Endodermal cell (in vitro differentiated cells): ENCODE measurements around the gene GPD2. TPM values are rescaled to one million over a fixed set of nuclear protein-coding genes. Genes with fewer than 3 reads are reported as not detected.
A peak's percentile ranks its signal among the peaks of the same experiment; 100 is the strongest.

Experiments used
- DNase-seq: peaks from one replicate; pipeline ENCODE4 v3.0.0-alpha.2; 2017
- H3K27ac ChIP-seq: 2 replicates; pipeline ENCODE4 v1.5.1; 2013; ENCODE audit warnings: mild to moderate bottlenecking, low read depth, low read length, moderate library complexity
- H3K27me3 ChIP-seq: 2 replicates; pipeline ENCODE4 v1.6.1; 2013; ENCODE audit warnings: mild to moderate bottlenecking, low read length, moderate library complexity; ENCODE audit not compliant: insufficient read depth, control insufficient read depth, poor library complexity, severe bottlenecking
- H3K36me3 ChIP-seq: 2 replicates; pipeline ENCODE4 v1.7.0; 2013; ENCODE audit warnings: mild to moderate bottlenecking, low read length, moderate library complexity; ENCODE audit not compliant: control insufficient read depth, insufficient read depth
- H3K4me1 ChIP-seq: one replicate; pipeline ENCODE4 v1.7.0; 2013; ENCODE audit warnings: low read length; ENCODE audit not compliant: control insufficient read depth, insufficient read depth
- H3K4me3 ChIP-seq: 2 replicates; pipeline ENCODE4 v1.5.1; 2013; ENCODE audit warnings: mild to moderate bottlenecking, low read length, moderate library complexity
- H3K9ac ChIP-seq: 2 replicates; pipeline ENCODE4 v1.6.1; 2013; ENCODE audit warnings: mild to moderate bottlenecking, low read length, moderate library complexity; ENCODE audit not compliant: poor library complexity, severe bottlenecking; ENCODE audit errors: extremely low read depth
- H3K9me3 ChIP-seq: 2 replicates; pipeline ENCODE4 v1.6.1; 2013; ENCODE audit warnings: mild to moderate bottlenecking, low read length, moderate library complexity; ENCODE audit not compliant: control insufficient read depth
- H3K27ac Mint-ChIP-seq: 2 replicates; pipeline ENCODE4 v1.8.0; 2020; ENCODE audit warnings: mixed read lengths
- H3K27me3 Mint-ChIP-seq: 2 replicates; pipeline ENCODE4 v1.8.0; 2021; ENCODE audit warnings: mild to moderate bottlenecking, mixed read lengths; ENCODE audit not compliant: insufficient read depth
- H3K36me3 Mint-ChIP-seq: 2 replicates; pipeline ENCODE4 v1.8.0; 2020; ENCODE audit warnings: low read depth, mixed read lengths
- H3K4me1 Mint-ChIP-seq: 2 replicates; pipeline ENCODE4 v1.8.0; 2020; ENCODE audit warnings: mixed read lengths
- H3K4me3 Mint-ChIP-seq: 2 replicates; pipeline ENCODE4 v1.8.0; 2020; ENCODE audit warnings: mild to moderate bottlenecking, moderate library complexity, mixed read lengths
- H3K9me3 Mint-ChIP-seq: 2 replicates; pipeline ENCODE4 v1.8.0; 2020; ENCODE audit warnings: mild to moderate bottlenecking, mixed read lengths
- WGBS, 2 experiments: methylation state at CpG; one replicate each; pipeline versions ENCODE4 v1.1.5 to v1.1.7; 2013; ENCODE audit warnings: missing lambda C conversion rate in 2 of 2, mixed read lengths in 1 of 2; ENCODE audit not compliant: insufficient coverage in 1 of 2, insufficient read length in 1 of 2; 5-methylcytosine and 5-hydroxymethylcytosine counted together
- total RNA-seq, 2 donors: library from RNA; stranded (reverse); fragmentation: NEBNext Ultra II Directional in 1 of 2; extraction: Animal tissue kit (Norgen Biotek cat#: 25700) in 1 of 2; gene quantifications; 2 replicates in 1 of 2; 3 replicates in 1 of 2; pipeline ENCODE4 v1.2.1, GENCODE V29; 2021
- TF ChIP-seq, protein P1 (sequence below): fragments of 200-600 bp; sonication (generic); conservative IDR thresholded peaks from 2 replicates; pipeline ENCODE4 v1.5.0; 2021; ENCODE audit warnings: antibody characterized with exemption, mild to moderate bottlenecking

The GPD2 gene
- total RNA-seq, 2 donors from 2014 or later = 51.7 to 64.6 TPM

DNA sequence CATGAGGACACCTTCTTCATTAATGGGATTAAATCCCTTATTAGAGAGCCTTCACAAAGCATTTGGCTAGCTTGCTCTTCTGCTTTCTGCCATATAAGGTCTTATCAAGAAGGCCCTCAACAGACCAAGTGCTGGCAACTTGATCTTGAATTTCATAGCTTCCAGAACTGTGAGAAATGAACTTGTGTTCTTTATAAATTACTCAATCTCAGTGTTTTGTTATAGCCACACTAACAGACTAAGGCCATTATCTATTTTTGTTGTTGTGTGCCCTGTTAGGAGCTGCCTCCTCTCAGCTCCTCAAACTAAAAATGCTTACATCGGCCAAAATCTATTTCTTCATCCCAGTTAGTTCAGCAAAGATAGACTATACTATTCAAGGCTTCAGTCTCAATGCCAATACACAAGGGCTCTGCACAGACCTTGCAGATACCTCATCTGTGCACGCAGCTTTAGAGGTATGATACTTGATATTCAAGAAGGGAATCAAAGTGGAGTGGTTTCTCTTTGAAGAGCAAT, 182.9 kb downstream of the GPD2 start:
- H3K9me3 Mint-ChIP-seq = peaks cover 40% of the 10 kb centered on the region
- no peak for DNase-seq
- WGBS, 2 experiments = 90 to 94% methylated on average over 2 of the region's 2 CpGs
- Histone ChIP-seq H3K9me3 (peaks cover 47% of the 10 kb centered on the region), H3K4me3 (peak overlapping the region; percentile 10), H3K9ac (no peak overlapping the region), H3K27me3 (no peaks in the 10 kb centered on the region), H3K27ac (no peak overlapping the region), H3K36me3 (no peaks in the 10 kb centered on the region), H3K4me1 (no peaks in the 10 kb centered on the region)
- H3K36me3 Mint-ChIP-seq = peaks cover 10% of the 10 kb centered on the region
- H3K27me3 Mint-ChIP-seq = no peaks in the 10 kb centered on the region
- no peak overlapping the region for H3K4me3 Mint-ChIP-seq
- TF ChIP-seq, protein P1, sequence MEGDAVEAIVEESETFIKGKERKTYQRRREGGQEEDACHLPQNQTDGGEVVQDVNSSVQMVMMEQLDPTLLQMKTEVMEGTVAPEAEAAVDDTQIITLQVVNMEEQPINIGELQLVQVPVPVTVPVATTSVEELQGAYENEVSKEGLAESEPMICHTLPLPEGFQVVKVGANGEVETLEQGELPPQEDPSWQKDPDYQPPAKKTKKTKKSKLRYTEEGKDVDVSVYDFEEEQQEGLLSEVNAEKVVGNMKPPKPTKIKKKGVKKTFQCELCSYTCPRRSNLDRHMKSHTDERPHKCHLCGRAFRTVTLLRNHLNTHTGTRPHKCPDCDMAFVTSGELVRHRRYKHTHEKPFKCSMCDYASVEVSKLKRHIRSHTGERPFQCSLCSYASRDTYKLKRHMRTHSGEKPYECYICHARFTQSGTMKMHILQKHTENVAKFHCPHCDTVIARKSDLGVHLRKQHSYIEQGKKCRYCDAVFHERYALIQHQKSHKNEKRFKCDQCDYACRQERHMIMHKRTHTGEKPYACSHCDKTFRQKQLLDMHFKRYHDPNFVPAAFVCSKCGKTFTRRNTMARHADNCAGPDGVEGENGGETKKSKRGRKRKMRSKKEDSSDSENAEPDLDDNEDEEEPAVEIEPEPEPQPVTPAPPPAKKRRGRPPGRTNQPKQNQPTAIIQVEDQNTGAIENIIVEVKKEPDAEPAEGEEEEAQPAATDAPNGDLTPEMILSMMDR = no peak
- H3K27ac Mint-ChIP-seq = no peak overlapping the region
- peaks cover 8% of the 10 kb centered on the region for H3K4me1 Mint-ChIP-seq

DNA sequence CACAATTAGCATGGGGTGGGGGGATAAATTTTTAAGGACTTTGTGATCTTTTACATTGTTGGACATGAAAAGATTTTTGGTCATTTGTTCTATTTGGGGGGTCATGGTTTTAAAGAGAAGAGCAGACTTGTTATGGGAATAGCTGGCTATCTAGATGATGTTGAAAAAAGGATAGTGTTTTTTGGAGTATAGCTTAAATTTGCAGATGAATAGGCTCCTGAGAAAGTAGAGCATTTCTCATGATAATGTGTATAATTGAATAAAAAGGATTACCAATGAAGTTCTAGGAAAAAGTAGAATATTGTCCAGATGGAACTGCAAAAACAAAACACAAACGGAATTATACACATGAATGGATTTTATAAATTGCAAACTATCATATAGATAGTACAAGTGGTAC, 186.3 kb downstream of the GPD2 start:
- Histone ChIP-seq H3K27me3 (no peaks in the 10 kb centered on the region), H3K9ac (no peak overlapping the region), H3K36me3 (no peaks in the 10 kb centered on the region), H3K4me3 (no peak overlapping the region), H3K27ac (no peak overlapping the region), H3K9me3 (peaks cover 50% of the 10 kb centered on the region), H3K4me1 (no peaks in the 10 kb centered on the region)
- H3K4me1 Mint-ChIP-seq = peaks cover 5% of the 10 kb centered on the region
- H3K4me3 Mint-ChIP-seq = no peak overlapping the region
- H3K27me3 Mint-ChIP-seq = no peaks in the 10 kb centered on the region
- no peak for DNase-seq
- H3K27ac Mint-ChIP-seq = no peak overlapping the region
- WGBS, 2 experiments = 100% methylated on average over 1 of the region's 1 CpG; no CpG with 5 or more reads in 1 of the 2 experiments
- TF ChIP-seq, protein P1 = no peak
- H3K36me3 Mint-ChIP-seq = peaks cover 7% of the 10 kb centered on the region
- peaks cover 38% of the 10 kb centered on the region for H3K9me3 Mint-ChIP-seq

DNA sequence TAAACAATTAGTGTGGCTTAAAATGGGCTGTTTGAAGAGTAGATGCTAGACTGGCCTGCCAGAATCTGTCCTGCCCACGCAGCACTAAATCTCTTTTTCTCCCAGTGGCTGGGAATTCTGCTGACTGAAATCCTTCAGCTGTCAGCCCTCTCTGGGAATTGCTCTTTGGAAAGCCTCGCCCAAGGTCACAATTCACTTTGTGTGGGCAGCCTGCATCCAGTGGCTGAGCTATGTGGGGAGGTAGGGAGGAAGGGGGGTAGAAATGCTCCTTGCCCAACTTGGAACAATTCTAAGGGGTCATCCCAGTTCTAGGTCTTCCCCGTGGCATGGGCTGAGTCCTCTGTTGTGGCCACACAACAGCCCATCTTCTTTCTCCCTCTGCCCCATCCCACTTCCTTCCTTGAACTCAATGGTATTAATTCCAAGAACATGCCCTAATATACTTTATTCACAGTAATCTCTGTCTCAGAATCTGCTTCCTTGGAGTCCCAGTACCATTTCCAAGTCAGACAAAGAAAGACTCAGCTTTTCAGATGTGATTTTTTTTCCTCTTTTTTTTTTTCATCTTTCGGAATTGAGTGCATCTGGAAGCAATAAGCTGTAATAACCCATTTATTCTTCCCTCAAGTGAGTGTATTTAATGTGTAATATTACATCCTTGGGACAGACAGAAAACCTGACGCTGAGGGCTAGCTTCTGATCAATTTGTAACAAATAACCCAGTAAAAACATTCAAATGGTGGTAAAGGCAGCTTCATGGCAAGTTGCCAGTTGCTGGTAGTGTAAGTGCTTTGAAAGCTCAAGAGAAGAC, 189.4 kb downstream of the GPD2 start:
- Mint-ChIP-seq H3K4me1 (peaks cover 5% of the 10 kb centered on the region), H3K9me3 (peaks cover 31% of the 10 kb centered on the region), H3K27me3 (no peaks in the 10 kb centered on the region)

More for the DNA sequence above, 189.4 kb downstream of the GPD2 start:
- Mint-ChIP-seq H3K27ac (no peak overlapping the region), H3K4me3 (no peak overlapping the region), H3K36me3 (peaks cover 7% of the 10 kb centered on the region)
- peaks cover 29% of the 10 kb centered on the region for H3K9me3 ChIP-seq
- H3K27me3 ChIP-seq = no peaks in the 10 kb centered on the region
- WGBS, 2 experiments = 94 to 100% methylated on average over 1 to 5 of the region's 5 CpGs
- no peak for DNase-seq
- no peaks in the 10 kb centered on the region for H3K36me3 ChIP-seq
- TF ChIP-seq, protein P1 = no peak
- H3K9ac ChIP-seq = no peak overlapping the region
- no peaks in the 10 kb centered on the region for H3K4me1 ChIP-seq
- no peak overlapping the region for H3K4me3 ChIP-seq
- H3K27ac ChIP-seq = no peak overlapping the region
